GM19035 (cell line): ENCODE results near the gene KHK.
"Not testable (repeated sequence)": the region's sequence is repeated elsewhere in the genome, so short reads cannot be mapped to it uniquely, and the experiment has no call there.

Experiments used
- ATAC-seq: cut with Tn5 transposase; IDR thresholded peaks from one replicate; pipeline ENCODE4 v1.9.1; 2021; ENCODE audit not compliant: unreplicated experiment

The KHK gene

GRCh38 chr2:27059141-27059820 is 27.3 kb upstream of the KHK start:
- no peak for ATAC-seq

GRCh38 chr2:27060323-27060722 is 26.2 kb upstream of the KHK start:
- no peak for ATAC-seq

DNA sequence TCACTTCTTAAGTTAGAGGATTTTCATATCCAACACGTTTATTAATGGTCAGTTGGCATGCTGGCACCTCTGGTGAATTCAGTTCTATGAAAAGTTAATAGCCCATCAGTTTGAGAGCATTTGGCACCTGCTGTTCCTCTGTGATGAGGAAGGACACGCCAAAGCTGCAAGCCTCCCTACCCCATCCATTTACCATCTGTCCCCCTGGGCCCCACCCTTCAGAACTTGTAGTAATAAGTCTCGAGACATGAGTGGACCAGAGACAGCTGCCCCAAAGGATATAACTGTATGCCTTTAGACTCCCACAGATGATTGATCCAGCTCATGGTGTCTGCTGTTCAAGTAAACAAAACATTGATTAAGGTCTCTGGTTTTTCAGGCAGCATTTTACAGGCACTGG is 21.4 kb upstream of the KHK start:
- ATAC-seq, result no peak

- ATAC-seq, result no peak
Observed at GRCh38 chr2:27067385-27067784, 19.2 kb upstream of the KHK start.

GRCh38 chr2:27069436-27069835 is 17.1 kb upstream of the KHK start:
- ATAC-seq, result no peak

DNA sequence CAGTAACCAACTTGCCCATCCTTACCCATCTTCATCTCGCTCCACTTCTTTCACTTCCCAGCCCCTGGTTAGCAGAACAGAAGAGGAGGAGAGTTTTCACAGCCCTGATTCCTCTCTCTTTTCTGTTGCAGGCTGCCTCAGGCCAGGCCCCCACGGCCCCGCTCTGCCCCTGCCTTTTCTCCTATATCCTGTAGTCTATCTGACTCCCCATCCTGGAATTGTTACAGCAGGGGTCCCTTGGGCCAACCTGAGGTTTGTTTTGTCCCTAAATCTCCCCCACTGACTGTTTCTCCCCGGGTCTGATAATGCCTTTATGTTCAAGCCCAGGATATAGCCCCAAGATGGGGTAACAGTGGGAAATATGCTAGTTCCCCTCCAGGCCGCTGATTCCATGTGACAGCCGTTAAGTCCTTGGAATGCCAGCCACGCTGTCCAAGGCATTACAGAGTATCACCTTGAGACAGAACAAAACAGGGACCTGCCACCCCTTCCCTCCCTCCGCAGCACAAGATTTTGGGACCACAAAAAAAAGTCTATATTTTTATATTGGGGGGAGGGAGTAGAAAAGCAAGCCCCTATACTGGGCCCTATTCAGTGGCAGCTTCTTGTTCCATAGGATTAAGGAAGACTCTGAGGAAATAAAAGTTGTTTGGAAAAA is 16.5 kb upstream of the KHK start:
- ATAC-seq, result no peak

DNA sequence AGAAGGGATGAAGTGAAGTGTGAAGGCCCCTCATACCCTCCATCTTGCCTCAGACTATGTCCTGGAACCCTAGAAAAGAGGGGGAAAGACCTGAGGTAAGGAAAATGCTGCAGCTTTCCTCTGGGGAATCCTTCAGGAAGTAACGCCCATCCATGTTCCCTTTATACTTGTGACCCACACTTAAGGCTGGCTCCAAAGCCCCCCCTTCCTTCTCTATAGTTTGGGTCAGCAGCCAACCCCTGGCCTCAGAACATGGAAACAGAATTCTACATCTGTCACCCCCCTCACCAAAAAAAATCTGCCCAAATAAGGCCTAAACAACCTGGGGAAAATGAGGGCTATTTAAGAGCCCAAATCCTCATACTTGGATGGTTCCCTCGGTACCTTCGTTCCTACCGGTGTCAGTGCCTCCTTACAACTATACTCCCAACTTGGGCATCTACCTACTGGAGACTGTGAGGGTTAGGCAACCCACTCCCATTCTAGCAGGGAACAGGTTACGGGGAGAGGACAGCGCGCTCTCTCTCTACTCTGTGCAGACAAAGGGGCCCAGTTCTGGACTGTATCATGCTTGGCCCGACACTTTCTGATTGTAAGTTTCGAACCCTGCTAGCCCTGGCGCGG is 15.8 kb upstream of the KHK start:
- no peak for ATAC-seq

- peak; percentile 84 for ATAC-seq
Observed at GRCh38 chr2:27071277-27071989, 15.1 kb upstream of the KHK start, which contains the start of gene OST4. OST4 (minus strand) TSS chr2:27071654.

DNA sequence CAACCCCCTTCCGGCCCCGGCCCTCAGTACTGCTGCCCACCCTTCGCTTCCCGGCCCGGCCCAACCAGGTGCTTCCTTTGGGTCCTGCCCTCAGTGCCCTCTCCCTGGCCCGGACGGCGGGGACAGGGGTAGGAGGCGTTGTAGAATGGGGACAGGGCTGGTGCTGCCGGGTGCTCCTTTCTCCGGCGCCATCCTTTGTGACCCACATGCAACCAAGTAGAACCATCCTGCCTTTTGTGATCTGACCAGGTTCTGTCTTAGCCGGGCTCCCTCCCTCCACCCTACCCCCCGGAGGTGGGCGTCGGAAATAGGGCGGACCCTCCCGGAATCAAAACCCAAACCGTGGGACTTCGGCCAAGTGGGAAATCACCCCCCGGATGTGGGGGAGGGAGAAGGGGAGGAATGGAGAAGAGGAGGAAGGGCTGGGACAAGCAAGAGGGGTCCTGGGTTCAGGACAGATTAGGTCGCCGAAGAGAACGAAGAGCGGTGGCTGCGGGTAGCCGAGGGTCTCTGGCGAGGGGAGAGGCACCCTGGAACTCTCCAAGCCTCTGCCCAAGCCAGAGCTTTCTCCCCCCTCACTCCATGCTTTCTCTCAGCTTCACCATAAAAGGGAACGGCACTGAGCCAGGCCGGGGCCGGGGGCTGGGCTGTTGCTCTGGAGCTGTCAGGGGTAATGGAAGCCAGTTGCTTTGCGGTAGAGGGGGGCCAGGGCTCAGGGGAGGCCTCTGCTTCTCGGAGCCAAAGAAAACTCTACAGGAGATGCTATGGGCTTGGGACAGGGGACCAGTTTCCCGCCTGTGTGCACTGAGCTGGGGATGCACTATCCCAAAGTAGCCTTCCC is 14.4 kb upstream of the KHK start:
- peak; percentile 33 for ATAC-seq

DNA sequence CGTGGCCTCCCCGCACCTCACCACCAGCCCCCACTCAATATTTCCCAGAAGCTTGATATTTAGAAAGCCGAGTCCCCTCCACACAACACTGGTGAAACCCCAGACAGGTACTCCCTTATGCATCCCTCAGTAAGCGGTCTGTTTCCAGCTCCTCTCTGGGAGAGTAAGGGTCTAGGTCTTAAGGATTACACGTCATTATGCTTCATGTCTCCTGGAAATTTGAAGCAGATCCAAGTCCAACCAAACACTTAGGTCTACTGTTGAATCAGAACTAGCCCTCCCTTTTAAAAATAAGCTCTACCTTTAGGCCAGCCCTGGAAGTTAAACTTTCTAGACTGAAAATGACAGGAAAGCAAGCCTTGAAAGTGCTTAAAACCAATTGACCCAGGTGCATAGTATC is 13.7 kb upstream of the KHK start:
- no peak for ATAC-seq

DNA sequence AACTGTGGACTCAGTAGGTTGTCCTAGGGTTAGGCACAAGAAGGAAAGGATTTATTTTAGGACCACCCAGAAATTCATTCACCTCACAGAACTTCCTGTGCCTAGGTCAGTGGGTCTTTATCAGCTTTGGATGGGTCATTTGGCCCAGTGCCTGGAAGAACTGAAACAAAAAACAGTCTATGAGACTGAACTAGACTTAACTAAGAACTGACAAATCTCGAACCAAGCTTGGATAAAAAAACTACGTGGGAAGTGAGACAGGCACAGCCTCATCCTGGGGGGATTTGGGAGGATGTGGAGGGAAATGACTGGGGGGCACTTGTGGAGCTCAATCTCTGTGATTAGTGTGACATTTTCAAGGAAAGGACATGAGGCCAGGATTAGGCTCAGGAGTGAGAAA is 12.8 kb upstream of the KHK start:
- no peak for ATAC-seq

DNA sequence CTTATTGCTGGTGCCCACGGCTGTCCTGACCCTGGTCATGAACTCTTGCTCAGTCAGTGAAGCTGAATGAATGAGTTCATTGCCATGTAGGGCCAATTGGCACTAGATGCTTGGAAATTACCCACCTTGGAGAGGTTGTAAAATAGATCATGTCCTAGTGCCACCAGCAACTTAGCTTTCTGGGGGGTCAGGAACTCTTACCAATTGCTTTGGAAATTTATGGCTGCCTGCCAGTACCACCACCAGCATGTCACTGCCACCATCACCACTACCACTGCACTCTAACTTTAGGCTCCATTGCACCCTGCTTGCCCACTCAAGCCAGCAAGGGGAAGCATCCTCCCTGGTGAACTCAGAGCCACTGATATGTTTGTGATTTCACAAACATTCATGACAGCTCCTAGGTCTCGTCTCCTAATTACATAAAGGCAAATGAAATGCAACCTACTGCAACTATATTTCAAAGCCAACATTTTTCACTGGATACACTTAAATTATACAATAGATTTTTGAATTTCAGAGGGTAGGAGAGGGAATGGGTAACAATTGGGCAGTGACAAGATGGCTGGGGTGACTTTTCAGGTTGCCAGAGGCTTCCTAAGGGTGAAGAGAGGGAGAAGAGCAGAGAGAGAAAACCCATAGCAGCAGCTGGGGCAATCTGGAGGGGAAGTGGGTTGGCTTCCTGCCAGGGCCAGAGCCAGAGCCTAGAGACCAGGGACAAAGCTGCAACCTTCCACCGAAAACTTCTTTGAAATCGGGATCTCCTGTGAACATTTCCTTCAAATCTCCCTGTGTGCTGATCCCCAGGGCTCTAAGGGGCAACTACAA is 11.6 kb upstream of the KHK start:
- ATAC-seq, result no peak

DNA sequence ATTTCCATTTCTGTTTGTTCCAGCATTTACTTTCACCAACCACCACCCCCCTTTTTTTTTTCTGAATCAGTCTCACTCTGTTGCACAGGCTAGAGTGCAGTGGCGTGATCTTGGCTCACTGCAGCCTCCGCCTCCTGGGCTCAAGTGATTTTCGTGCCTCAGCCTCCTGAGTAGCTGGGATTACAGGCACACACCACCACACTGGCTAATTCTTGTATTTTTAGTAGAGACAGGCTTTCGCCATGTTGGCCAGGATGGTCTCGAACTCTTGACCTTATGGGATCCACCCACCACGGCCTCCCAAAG is 11.1 kb upstream of the KHK start:
- not testable (repeated sequence) for ATAC-seq

- ATAC-seq, result no peak
Observed at GRCh38 chr2:27076323-27076722, 10.2 kb upstream of the KHK start.

GRCh38 chr2:27077231-27077630 is 9.3 kb upstream of the KHK start:
- ATAC-seq, result no peak

DNA sequence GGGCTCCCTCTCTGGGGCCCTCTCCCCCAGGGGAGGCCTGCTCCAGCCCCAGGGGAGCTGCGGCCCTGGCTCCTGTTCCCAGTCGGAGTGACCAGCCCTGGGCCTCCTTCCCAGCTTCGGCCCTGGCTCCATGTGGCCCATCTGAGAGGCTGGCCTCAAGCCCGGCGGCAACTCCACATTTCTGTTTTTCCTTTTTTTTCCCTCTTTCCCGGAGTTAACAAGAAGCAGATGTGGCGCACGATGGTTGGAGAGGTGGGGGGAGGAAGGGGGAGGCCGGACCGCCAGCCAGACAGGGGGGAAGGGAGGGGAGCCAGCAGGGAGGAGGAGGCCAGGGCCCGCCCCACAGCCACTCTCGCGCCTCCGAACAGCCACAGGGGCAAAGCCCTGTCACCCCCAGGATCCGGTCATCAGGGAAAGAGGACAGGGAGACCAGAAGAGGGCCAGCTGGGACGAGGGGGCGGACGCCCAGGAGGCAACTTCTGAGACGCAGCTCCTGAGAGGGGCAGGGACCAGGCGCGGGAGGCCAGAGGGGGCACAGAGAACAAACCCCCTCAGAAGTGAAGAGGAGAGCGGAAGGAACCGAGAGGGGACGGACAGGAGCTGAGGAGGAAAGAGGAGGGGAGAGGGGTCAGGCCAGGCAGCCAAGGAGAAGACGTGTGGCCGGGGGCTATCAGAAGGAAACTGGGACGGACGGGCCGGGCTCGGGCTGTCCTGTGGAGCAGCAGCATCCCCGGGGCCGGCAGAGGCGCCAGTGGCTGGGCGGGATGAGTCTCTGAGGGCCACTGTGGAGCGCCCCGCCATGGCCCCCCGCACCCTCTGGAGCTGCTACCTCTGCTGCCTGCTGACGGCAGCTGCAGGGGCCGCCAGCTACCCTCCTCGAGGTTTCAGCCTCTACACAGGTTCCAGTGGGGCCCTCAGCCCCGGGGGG is 8.0 kb upstream of the KHK start, which contains the start of gene EMILIN1:
TSS of gene EMILIN1 (plus strand) at position 349 of the 928 bp plus-strand sequence. CDS start at position 800, 451 bp downstream.
- no peak for ATAC-seq

- no peak for ATAC-seq
Observed at GRCh38 chr2:27079233-27080139, 7.1 kb upstream of the KHK start.

DNA sequence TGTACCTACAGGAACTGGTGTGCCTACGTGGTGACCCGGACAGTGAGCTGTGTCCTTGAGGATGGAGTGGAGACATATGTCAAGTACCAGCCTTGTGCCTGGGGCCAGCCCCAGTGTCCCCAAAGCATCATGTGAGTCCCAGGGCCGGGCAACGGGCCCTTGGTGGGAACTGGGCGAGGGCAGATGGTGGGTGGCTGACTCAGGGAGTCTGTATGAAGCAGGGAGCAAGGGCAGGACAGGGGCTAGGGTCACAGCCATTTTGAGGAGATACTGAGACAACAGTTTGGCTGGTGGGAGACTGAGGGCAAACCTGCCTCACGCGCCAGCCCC is 6.5 kb upstream of the KHK start:
- ATAC-seq, result no peak
